Endothelial cell of umbilical vein (primary cell): ENCODE results near the gene COL1A1. TPM values are rescaled to one million over a fixed set of nuclear protein-coding genes. Genes with fewer than 3 reads are reported as not detected.

Experiments used
- BruUV-seq: library from RNA; stranded (reverse); fragments of 400-500 nt; replicated peaks from 2 replicates; lab custom pipeline; 2021; lab: Mats Ljungman, UMichigan
- CTCF ChIA-PET: fragments of 300-600, 350-600 bp; sonication (Branson Sonifier 250); formaldehyde crosslinking; loops from one replicate; lab custom pipeline; 2021; ENCODE audit warnings: antibody characterized with exemption, inconsistent platforms; lab: Charles Lee
- POLR2A ChIA-PET: fragments of 300-600, 350-600 bp; sonication (Branson Sonifier 250); formaldehyde crosslinking; loops from one replicate; lab custom pipeline; 2021; ENCODE audit warnings: antibody characterized with exemption, inconsistent platforms; lab: Charles Lee
- DNase-seq: peaks from one replicate; pipeline ENCODE4 v3.0.0-alpha.2; 2011; ENCODE audit warnings: low read depth, low spot score
- FAIRE-seq: peaks from 2 replicates; lab custom pipeline; 2011; peaks lifted over from hg19 to GRCh38; lab: Jason Lieb, UNC
- H2AFZ ChIP-seq: 2 replicates; pipeline ENCODE4 v1.6.0; 2012; ENCODE audit warnings: low read depth, low read length, control low read depth, inconsistent platforms
- H3K27ac ChIP-seq: 2 replicates; pipeline ENCODE4 v1.5.1; 2011; ENCODE audit warnings: low read depth, mild to moderate bottlenecking, control low read depth, low read length, moderate library complexity; ENCODE audit not compliant: insufficient read depth
- H3K27me3 ChIP-seq, 2 experiments: 2 replicates each; pipeline versions ENCODE4 v1.6.0 to v1.6.1; 2011; ENCODE audit warnings: low read length in 2 of 2, mixed read lengths in 1 of 2; ENCODE audit not compliant: control insufficient read depth in 2 of 2, insufficient read depth in 2 of 2
- H3K36me3 ChIP-seq, 2 experiments: 2 replicates in 1 of 2; 3 replicates in 1 of 2; pipeline ENCODE4 v1.5.1; 2011; ENCODE audit warnings: low read length in 2 of 2, mild to moderate bottlenecking in 1 of 2, moderate library complexity in 1 of 2; ENCODE audit not compliant: control insufficient read depth in 2 of 2, insufficient read depth in 2 of 2; ENCODE audit errors: extremely low read depth in 1 of 2
- H3K4me1 ChIP-seq: 3 replicates; pipeline ENCODE4 v1.5.1; 2011; ENCODE audit warnings: mild to moderate bottlenecking, low read length; ENCODE audit not compliant: control insufficient read depth, insufficient read depth; ENCODE audit errors: extremely low read depth
- H3K4me2 ChIP-seq: 2 replicates; pipeline ENCODE4 v1.6.1; 2011; ENCODE audit warnings: low read length, control low read depth, mixed read lengths; ENCODE audit not compliant: insufficient read depth
- H3K4me3 ChIP-seq, 3 experiments: fragments of 200-600 bp in 1 of 3; sonication (generic), shearing (Covaris generic) in 1 of 3; replicated peaks in 1 of 3; 2 replicates each; pipeline ENCODE4 v1.5.1; 2011 to 2016; ENCODE audit warnings: control low read depth in 3 of 3, low read length in 3 of 3, mild to moderate bottlenecking in 2 of 3, inconsistent platforms in 1 of 3, low read depth in 1 of 3, moderate library complexity in 1 of 3; ENCODE audit not compliant: insufficient read depth in 1 of 3
- H3K79me2 ChIP-seq: 2 replicates; pipeline ENCODE4 v1.6.0; 2012; ENCODE audit warnings: low read length, inconsistent platforms; ENCODE audit not compliant: control insufficient read depth, insufficient read depth
- H3K9ac ChIP-seq: replicated peaks from 2 replicates; pipeline ENCODE3; 2011; ENCODE audit warnings: low read length, control low read depth; ENCODE audit not compliant: insufficient read depth; ENCODE audit errors: extremely low read depth
- H3K9me1 ChIP-seq: replicated peaks from 3 replicates; pipeline ENCODE4 v1.6.0; 2011; ENCODE audit warnings: mild to moderate bottlenecking, low read length; ENCODE audit not compliant: control insufficient read depth, insufficient read depth; ENCODE audit errors: extremely low read depth
- H3K9me3 ChIP-seq: replicated peaks from 2 replicates; pipeline ENCODE4 v1.5.1; 2012; ENCODE audit warnings: low read length, inconsistent platforms; ENCODE audit not compliant: control insufficient read depth, insufficient read depth
- H4K20me1 ChIP-seq: replicated peaks from 2 replicates; pipeline ENCODE3; 2011; ENCODE audit warnings: mild to moderate bottlenecking, low read length; ENCODE audit not compliant: control insufficient read depth, insufficient read depth; ENCODE audit errors: extremely low read depth
- CTCF ChIP-seq, 2 donors: IDR thresholded peaks; 1 replicate in 1 of 2; 2 replicates in 1 of 2; pipeline ENCODE4 v1.5.1; 2011; ENCODE audit warnings: low read length in 2 of 2, mild to moderate bottlenecking in 2 of 2, moderate library complexity in 2 of 2, control low read depth in 1 of 2, inconsistent platforms in 1 of 2, low read depth in 1 of 2; ENCODE audit not compliant: insufficient read depth in 1 of 2; ENCODE audit errors: extremely low read depth in 1 of 2
- EZH2 ChIP-seq: IDR thresholded peaks from 2 replicates; pipeline ENCODE4 v1.6.1; 2012; ENCODE audit warnings: borderline replicate concordance, low read depth, mild to moderate bottlenecking, moderate library complexity, low read length, inconsistent platforms; ENCODE audit not compliant: severe bottlenecking
- FOS ChIP-seq: IDR thresholded peaks from 2 replicates; pipeline ENCODE4 v1.6.1; 2011; ENCODE audit warnings: mild to moderate bottlenecking, low read length, moderate library complexity, borderline replicate concordance; ENCODE audit not compliant: insufficient read depth
- GATA2 ChIP-seq: IDR thresholded peaks from 2 replicates; pipeline ENCODE4 v1.7.0; 2011; ENCODE audit warnings: low read depth, mild to moderate bottlenecking, moderate library complexity, mixed read lengths, low read length; ENCODE audit not compliant: insufficient read length, insufficient read depth
- JUN ChIP-seq: IDR thresholded peaks from 2 replicates; pipeline ENCODE4 v1.6.1; 2011; ENCODE audit warnings: borderline replicate concordance, low read depth; ENCODE audit not compliant: insufficient read length, insufficient read depth
- MAX ChIP-seq: IDR thresholded peaks from 2 replicates; pipeline ENCODE4 v1.6.1; 2011; ENCODE audit not compliant: insufficient read depth, insufficient read length
- MYC ChIP-seq: IDR thresholded peaks from one replicate; pipeline ENCODE4 v1.6.1; 2011; ENCODE audit warnings: mild to moderate bottlenecking, low read depth, low read length
- POLR2A ChIP-seq: IDR thresholded peaks from 2 replicates; pipeline ENCODE4 v1.6.1; 2012; ENCODE audit warnings: low read depth, mild to moderate bottlenecking, control low read depth, low read length
- POLR2AphosphoS5 ChIP-seq: IDR thresholded peaks from 2 replicates; pipeline ENCODE4 v1.6.1; 2012; ENCODE audit warnings: low read depth, mild to moderate bottlenecking, control low read depth, low read length, moderate library complexity; ENCODE audit not compliant: insufficient read depth
- dilution Hi-C: fragments of 300-500 bp; cut with MboI; formaldehyde crosslinking; loops from one replicate; pipeline ENCODE4 v1.15.0; 2019; ENCODE audit warnings: low sequenced_read_pairs; ENCODE audit not compliant: extremely low pct_ligation_motif_present
- intact Hi-C: fragments of 100-400 bp; cut with micrococcal nuclease; formaldehyde crosslinking; loops from one replicate; pipeline ENCODE4 v1.10.0; 2022
- polyA plus RNA-seq, 4 experiments: library from polyadenylated mRNA; depleted of rRNA in 3 of 4; stranded (reverse) in 3 of 4; unstranded in 1 of 4; fragments of >200 nt; gene quantifications; 2 replicates each; pipeline versions ENCODE4 v1.2.1 to v1.2.3, GENCODE V29; 2011 to 2012; ENCODE audit warnings: missing spikeins in 1 of 4
- total RNA-seq: library from RNA; stranded (reverse); gene quantifications from 2 replicates; pipeline ENCODE4 v1.2.3, GENCODE V29; 2021

Gene COL1A1
- total and polyA plus RNA-seq, 2 donors (not counting 3 experiments of a cell fraction or from before 2014, with no cell fraction given) = 0.07 TPM

GRCh38 chr17:50180620-50181019 is 20.8 kb downstream of the COL1A1 start:
- TF ChIP-seq POLR2A (no peak), POLR2AphosphoS5 (no peak), FOS (no peak), CTCF (IDR thresholded peaks at IDR 0.05; ENCODE audit: extremely low read depth in 1 of 2, insufficient read depth in 1 of 2, low read depth in 1 of 2, low read length in 2 of 2) (no peak), MAX (no peak), JUN (no peak), EZH2 (no peak), MYC (no peak), GATA2 (no peak)
- dilution Hi-C loops = no loop called here
- DNase-seq = no peak
- FAIRE-seq = no peak
- intact Hi-C loops = no loop called here
- BruUV-seq = no TSS peak
- Histone ChIP-seq H3K36me3 (no peaks in the 10 kb centered on the region), H3K9me1 (no peaks in the 10 kb centered on the region), H3K27ac (no peak overlapping the region), H2AFZ (no peak overlapping the region), H3K27me3 (no peaks in the 10 kb centered on the region), H3K9ac (no peak overlapping the region), H3K4me3 (no peak overlapping the region), H4K20me1 (no peaks in the 10 kb centered on the region), H3K4me2 (no peak overlapping the region), H3K79me2 (no peaks in the 10 kb centered on the region), H3K9me3 (no peaks in the 10 kb centered on the region), H3K4me1 (peaks cover 12% of the 10 kb centered on the region)
- POLR2A ChIA-PET = no interaction called here
- CTCF ChIA-PET = interaction anchor here (1.4 to 1.6 kb wide), 2 partner anchors 11 to 20 kb away, joined by 4 read pairs; no protein-coding TSS in a partner anchor
